Measurements from ENCODE around the gene USP20.
A peak's percentile ranks its signal among the peaks of the same experiment; 100 is the strongest.

Gene USP20

DNA sequence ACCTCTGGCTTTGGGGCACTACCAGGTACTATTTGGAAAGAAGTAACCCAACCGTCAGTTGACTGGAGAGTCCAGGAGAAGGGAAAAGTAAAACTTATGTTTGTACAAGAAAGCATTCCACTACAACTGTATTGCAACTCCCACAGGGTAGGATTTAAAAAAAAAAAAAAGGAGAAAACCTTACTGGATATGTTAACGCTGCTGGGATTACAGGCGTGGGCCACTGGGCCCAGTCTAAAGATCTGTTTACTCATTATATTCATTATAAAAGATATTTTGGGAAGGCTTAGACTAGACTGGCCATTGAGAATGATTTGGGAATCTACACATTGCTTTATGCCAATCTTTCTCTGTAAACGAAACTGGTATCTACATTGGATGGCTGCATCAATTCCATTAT, 86.6 kb downstream of the USP20 start:
- DNase-seq: no peak

DNA sequence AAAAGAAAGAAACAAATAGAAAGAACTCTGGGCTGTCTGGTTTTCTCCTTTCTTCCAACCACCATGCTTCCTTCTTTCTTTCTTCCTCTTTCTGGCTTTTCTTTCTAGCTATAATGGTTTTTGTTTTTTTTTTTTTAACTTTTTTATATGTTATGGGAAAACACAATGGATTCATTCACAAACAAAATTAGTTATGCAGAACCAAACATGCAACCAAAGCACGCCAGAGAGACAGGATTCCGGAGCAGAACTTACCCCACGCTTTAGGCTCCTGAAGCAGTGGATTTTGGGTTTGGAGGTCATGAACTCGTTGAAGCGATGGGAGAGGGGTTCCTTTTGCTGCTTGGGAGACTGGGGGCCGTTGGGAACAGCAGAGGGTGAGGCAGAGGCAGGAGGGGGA, 88.3 kb downstream of the USP20 start:
- no peak for DNase-seq

DNA sequence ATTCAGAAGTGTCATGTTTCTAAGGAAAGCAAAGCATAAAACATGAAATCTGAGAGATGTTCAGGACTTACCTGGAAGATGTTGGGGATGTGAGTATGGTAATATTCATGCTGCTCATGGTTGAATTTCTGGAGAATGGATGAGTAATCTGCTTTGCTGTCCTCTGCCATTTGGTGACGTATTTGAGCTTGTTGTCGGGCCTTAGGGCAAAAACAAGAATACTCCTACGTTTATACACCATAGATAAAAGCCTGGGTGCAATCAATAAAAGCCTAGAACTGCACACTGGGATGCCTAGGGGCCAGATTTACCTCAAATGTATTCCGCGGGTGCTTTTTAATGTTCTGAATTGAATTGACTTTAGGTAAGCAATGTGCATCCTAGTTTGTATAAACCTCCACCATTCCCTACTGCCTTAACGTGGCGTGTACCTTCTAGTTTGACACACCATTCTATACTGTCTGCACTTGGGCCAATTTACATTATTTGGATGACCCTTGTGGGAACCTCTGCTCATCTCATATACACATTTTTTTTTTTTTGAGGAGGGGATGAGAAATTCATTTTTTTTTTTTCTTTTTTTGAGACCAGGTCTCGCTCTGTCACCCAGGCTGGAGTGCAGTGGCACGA, 94.4 kb downstream of the USP20 start:
- DNase-seq: no peak

- peak; percentile 83 for DNase-seq
Measured at GRCh38 chr9:129930743-129931142, 95.5 kb downstream of the USP20 start.
